GM19025 (cell line): ENCODE results near the gene MLEC.
A peak's percentile ranks its signal among the peaks of the same experiment; 100 is the strongest.

Experiments
- ATAC-seq: cut with Tn5 transposase; IDR thresholded peaks from one replicate; pipeline ENCODE4 v1.9.1; 2021; ENCODE audit warnings: mild to moderate bottlenecking, low read depth, moderate library complexity; ENCODE audit not compliant: unreplicated experiment

The MLEC gene, protein sequence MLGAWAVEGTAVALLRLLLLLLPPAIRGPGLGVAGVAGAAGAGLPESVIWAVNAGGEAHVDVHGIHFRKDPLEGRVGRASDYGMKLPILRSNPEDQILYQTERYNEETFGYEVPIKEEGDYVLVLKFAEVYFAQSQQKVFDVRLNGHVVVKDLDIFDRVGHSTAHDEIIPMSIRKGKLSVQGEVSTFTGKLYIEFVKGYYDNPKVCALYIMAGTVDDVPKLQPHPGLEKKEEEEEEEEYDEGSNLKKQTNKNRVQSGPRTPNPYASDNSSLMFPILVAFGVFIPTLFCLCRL

GRCh38 chr12:120686690-120687577 is at the start of gene MLEC:
Gene MLEC (plus strand): TSS chr12:120687149. CDS start chr12:120687297, 148 bp downstream.
- peak; percentile 65 for ATAC-seq

DNA sequence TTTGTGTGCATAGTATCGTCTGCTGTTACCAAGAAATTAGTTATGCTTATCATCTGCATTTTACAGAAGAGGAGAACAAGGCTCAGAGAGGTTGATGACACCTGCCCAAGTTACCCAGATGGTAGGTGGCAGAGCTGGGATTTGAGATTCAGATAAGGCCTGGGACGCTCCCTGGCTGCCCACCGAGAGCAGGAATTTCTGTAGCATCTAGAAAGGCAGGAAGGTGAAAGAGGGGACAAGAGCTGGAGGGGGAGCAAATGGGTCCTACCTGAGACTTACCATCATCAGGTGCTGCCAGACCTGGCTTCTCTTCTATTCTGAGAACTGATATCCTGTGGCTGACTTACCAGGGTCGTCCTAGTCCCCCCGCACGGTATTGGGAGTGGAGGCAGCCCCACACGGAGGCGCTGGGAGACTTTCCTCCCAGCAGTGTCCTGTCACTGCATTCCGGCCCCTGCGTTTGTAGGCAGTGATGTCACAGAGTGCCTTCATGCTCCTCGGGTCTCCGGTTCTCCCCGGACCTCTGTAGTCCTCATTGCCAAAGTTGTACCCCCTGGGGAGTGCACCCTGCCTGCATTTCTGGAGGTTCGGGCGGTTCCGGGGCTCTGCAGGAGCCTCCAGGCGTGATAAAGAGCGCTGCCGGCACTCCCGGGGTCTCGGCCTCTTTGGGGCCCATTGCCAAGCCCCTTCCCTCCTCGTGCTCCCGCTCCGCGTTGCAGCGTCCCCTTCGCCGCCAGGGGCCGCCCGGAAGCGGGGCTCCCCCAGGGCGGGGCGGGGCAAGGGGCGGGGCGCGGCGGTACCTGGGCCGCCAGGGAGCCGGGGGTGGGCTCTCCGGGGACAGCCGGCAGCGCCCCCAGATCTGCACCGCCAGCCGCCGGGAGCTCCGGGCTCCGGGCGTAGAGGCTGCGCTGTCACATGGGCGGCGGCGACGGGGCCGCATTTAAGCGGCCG is 46.9 kb upstream of the MLEC start, which contains the start of gene CABP1:
TSS of gene CABP1 (plus strand) at position 856 of the 951 bp plus-strand sequence. CDS start at position 916, 60 bp downstream.
- ATAC-seq, result peak; percentile 60

DNA sequence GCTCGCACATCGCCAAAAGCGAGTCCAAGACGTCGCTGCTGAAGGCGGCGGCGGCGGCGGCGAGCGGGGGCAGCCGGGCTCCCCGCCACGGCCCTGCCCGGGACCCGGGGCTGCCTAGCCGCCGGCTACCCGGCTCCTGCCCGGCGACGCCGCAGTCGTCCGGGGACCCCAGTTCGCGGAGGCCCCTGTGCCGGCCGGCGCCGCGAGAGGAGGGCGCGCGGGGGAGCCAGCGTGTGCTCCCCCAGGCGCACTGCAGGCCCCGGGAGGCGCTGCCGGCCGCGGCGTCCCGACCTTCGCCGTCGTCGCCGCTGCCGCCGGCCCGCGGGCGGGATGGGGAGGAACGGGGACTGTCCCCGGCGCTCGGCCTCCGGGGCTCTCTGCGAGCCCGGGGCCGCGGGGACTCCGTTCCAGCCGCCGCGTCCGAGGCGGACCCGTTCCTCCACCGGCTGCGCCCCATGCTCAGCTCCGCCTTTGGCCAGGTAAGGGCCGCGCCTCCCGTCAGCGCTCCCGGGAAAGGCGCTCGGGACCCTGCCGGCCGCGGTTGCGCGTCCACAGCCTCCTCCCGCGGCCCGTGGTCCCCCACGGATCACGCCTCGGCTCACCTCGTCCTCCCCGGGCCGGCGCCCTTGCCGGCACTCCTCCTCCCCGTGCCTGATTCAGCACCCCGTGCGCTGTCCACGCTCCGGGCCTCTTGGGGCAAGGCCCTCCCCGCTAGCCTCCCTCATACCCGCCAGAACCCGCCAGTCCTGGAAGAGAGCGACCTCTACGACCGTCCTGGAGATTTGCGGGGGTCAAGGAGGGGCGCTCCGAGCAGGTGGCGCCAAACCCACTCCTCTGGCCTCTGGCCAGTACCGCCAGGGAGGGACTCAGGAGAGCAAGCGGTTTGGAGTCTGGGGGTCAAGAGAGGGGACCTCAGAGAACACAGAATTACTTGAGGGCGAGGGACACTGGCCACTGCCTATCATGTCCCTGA is 45.8 kb upstream of the MLEC start:
- ATAC-seq, result peak; percentile 46

GRCh38 chr12:120642121-120642520 is 44.8 kb upstream of the MLEC start:
- no peak for ATAC-seq

GRCh38 chr12:120642826-120643225 is 44.1 kb upstream of the MLEC start:
- ATAC-seq, result no peak

DNA sequence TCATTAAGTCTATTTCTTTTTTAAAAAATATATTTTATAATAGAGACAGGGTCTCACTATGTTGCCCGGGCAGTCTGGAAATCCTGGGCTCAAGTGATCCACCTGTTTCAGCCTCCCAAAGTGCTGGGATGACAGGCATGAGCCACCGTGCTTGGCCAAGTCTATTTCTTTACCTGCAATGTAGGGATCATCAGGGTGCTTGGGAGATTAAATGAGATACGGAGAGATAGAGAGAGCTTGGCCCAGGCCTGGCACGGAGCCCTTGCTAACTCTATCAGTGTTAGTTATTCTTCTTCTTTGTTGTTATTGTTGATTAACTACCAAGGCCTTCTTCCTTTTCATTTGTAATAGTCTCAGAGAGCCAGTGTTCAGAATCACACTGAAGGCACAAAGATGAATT is 43.4 kb upstream of the MLEC start:
- no peak for ATAC-seq

GRCh38 chr12:120646044-120646443 is 40.9 kb upstream of the MLEC start:
- no peak for ATAC-seq

DNA sequence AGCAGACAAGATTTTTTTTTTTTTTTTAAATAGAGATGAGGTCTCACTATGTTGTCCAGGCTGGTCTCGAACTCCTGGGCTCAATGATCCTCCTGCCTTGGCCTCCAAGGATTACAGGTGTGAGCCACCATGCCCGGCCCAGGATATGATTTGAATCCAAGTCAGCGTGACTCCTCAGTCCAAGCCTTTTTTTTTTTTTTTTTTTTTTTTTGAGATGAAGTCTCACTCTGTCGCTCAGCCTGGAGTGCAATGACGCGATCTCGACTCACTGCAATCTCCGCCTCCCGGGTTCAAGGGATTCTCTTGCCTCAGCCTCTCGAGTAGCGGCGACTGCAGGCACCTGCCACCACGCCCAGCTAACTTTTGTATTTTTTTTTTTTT is 39.6 kb upstream of the MLEC start:
- ATAC-seq, result no peak

DNA sequence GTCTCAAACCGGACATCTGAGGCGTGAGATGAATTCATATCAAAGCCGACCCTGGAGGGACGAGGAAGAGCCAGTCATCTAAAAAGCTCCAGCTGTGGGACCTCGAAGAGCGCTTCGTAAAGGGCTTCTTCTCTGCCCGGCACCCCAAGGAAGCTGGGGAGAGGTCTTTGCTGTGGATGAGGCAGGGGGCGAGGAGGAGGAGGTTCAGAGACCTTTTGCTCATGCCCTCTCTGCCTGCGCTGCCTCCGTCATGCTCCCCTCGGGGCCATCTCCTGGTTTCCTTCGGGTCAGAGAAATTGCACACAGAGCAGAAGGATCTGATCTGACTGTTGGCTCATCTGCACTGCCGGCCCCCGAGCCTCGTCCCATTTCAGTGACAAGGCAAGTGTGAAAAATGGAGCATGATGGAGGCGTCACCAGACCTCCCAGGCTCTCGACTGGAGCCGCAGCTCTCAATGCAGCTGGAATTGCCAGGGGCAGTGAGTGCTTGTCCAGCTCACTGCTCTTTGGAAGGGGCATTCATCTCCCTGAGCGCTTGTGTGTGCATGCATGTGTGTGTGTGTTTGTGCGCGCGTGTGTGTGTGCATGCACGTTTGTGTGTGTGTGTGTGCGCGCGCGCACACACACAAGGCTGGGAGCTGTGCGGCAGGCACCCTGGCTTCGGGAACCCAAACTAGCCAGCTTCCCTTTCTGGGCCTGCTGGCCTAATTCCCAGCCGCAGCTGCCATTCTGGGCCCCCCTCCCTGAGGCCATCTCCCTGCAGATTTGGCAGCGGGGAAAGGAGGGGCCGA is 37.3 kb upstream of the MLEC start:
- ATAC-seq, result no peak

GRCh38 chr12:120650233-120650690 is 36.7 kb upstream of the MLEC start:
- no peak for ATAC-seq

GRCh38 chr12:120651821-120652220 is 35.1 kb upstream of the MLEC start:
- no peak for ATAC-seq

DNA sequence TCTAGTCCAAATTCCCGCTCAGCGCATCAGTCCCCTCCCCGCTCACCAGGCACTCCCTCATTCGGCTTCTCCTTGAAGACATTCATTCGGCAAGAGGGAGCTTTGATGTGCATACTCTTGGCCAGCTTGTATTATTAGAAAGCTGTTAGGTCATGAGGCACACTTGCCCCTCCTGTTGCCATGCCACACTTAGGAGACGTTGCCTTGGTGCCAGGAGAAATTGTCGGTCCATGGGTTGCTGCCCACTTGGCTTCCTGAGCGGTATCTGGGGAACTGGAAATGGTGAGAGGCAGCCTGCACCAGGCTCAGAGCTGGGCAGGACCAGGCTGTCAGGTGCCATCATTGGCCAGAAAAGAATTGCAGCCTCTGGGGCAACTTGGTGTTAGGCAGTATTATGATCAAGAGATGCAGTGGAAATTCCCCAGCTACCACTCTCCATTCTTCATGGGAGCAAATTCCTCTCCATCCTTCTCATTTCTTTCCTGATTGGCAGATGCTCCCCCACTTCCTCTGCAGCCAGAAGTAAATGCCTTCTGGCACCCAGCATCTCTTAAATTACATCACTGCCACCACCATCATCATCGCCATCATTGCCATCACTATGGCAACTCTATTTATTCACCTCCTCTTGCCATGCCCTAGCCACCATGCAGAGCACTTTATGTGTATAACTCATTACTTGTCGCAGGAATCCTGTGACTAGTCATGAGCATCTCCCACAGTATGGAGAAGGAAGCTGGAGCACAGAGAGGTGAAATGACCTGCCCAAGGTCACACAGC is 34.1 kb upstream of the MLEC start:
- no peak for ATAC-seq

DNA sequence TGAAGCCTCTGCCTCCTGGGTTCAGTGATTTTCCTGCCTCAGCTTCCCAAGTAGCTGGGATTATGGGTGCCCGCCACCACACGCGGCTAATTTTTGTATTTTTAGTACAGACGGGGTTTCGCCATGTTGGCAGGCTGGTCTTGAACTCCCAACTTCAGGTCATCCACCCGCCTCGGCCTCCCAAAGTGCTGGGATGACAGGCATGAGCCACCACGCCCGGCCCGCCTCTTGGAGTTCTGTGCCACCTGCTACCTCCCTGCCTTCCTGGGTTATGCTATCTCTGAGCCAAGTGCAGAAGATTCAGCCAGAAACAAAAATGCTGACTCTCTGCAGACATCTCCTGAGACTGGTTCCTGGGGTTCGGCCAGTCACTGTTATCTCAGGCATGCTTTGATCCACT is 33.3 kb upstream of the MLEC start:
- ATAC-seq, result no peak

- no peak for ATAC-seq
Observed at GRCh38 chr12:120654656-120655055, 32.3 kb upstream of the MLEC start.

DNA sequence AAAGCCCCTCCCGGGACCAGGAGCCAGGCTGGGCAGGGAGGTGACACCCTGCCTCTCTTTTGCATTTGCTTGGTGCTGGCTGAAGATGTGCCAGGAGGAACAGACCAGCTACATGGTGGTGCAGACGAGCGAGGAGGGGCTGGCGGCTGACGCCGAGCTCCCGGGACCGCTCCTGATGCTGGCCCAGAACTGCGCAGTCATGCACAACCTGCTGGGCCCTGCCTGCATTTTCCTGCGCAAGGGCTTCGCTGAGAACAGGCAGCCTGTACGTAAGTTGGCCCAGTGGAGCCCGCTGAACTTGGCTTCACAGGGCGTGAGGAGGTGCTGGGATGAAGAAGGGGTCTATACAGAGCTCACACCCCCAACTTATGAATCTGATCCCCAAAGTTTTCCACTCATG is 30.9 kb upstream of the MLEC start:
- no peak for ATAC-seq

DNA sequence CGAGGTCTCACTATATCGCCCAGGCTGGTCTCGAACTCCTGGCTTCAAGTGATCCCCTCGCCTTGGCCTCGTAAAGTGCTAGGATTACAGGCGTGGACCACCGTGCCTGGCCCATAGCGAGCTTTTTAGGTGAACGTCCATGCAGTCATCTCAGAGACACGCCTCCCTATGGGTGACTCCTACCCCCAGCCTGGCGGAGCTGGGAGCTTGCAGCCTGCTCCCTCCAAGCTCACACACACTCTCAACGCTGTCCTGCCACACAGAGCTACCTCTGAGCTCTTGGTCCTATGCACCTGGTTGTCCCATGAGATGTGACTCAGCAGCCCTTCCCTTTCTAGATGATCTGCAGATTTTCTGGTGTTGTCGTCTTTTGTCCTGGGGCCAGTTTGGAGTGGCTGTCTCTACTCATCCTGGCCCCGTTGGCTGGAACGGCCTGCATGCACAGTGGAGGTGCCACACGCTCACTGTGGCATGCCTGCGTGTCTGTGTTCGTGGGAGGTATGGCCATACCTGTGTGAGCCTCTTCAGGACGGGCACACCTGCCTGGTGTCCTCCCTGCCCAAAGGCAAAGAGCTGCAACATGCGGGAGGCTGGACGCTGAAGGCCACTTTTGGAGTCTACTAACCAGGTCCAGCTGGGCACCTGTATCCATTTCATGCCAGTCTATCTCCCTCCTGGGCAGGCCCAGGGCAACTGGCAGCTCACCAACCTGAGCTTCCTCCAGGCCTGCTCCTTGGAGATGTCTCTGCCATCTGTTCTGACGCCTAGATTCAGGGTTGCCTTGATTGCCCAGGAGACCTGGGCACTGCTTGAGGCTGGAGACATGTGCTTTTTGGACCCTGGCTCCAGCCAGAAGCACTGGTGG is 28.4 kb upstream of the MLEC start:
- ATAC-seq, result no peak

GRCh38 chr12:120659151-120659525 is 27.8 kb upstream of the MLEC start:
- ATAC-seq, result no peak
